ENCODE measurements around the gene SULT4A1. TPM values are rescaled to one million over a fixed set of nuclear protein-coding genes. Genes with fewer than 3 reads are reported as not detected.
A peak's percentile ranks its signal among the peaks of the same experiment; 100 is the strongest.

Gene SULT4A1
- total and polyA plus RNA-seq, 2 of the 8 experiments (the other 6 are each of a cell fraction or from before 2014, with no cell fraction given): 9.1 to 11.8 TPM

GRCh38 chr22:43892183-43892894 lies 30.0 kb upstream of the SULT4A1 start:
- Histone ChIP-seq H4K20me1 (replicated peaks in 1 of 2; ENCODE audit: control insufficient read depth in 1 of 2, insufficient read depth in 2 of 2, low read length in 2 of 2) (peaks cover 3 to 9% of the 10 kb centered on the region in 2 experiments), H2BK120ac (replicated peaks; ENCODE audit: low read depth, low read length) (no peak overlapping the region), H2BK12ac (ENCODE audit: low read depth, low read length) (peak overlapping the region; percentile 4; the same call in 1 of the 2 replicates), H3K4me2 (ENCODE audit: insufficient read depth in 1 of 2, low read depth in 2 of 2, low read length in 2 of 2) (peak overlapping the region; percentile 92 to 94), H3K9ac (replicated peaks in 1 of 4; ENCODE audit: extremely low read depth in 1 of 4, low read depth in 3 of 4, low read length in 3 of 4) (peak overlapping the region in 2 of 4 experiments; percentile 6 to 56; a peak in 2 of 7 replicates), H3K36me3 (ENCODE audit: control insufficient read depth in 2 of 4, insufficient read depth in 4 of 4, low read length in 3 of 4) (no peaks in the 10 kb centered on the region), H3K9me3 (ENCODE audit: insufficient read depth in 2 of 2, low read depth in 1 of 2, low read length in 1 of 2) (no peaks in the 10 kb centered on the region), H3K23ac (ENCODE audit: insufficient read length) (no peak overlapping the region), H2AFZ (ENCODE audit: low read length) (peak overlapping the region; percentile 88; the same call in 1 of the 2 replicates), H3K79me2 (ENCODE audit: control insufficient read depth in 1 of 2, insufficient read depth in 2 of 2, low read length in 2 of 2) (no peaks in the 10 kb centered on the region), H3K23me2 (ENCODE audit: low read depth, low read length) (peaks cover 11% of the 10 kb centered on the region; the same call in 1 of the 2 replicates), H4K8ac (ENCODE audit: extremely low read depth, insufficient read depth, low read length) (peak overlapping the region; percentile 12; the same call in 1 of the 2 replicates), H3K4me1 (replicated peaks in 1 of 4; ENCODE audit: control insufficient read depth in 3 of 4, insufficient read depth in 4 of 4, low read length in 3 of 4) (peaks cover 0 to 12% (median 5%) of the 10 kb centered on the region in 4 experiments; a peak in 5 of 7 replicates), H2AK5ac (ENCODE audit: low read depth, low read length) (no peak overlapping the region), H3K27ac (ENCODE audit: low read depth, low read length) (no peak overlapping the region), H4K5ac (ENCODE audit: insufficient read length, low read depth, low read length) (no peak overlapping the region), H3K14ac (ENCODE audit: insufficient read length) (no peak overlapping the region), H3K79me1 (ENCODE audit: low read depth, low read length) (no peaks in the 10 kb centered on the region; the same call in 1 of the 2 replicates), H4K91ac (replicated peaks; ENCODE audit: insufficient read length, low read length) (no peak overlapping the region), H2BK20ac (ENCODE audit: low read length) (no peak overlapping the region), H3K4ac (replicated peaks; ENCODE audit: insufficient read length, low read depth, low read length) (no peak overlapping the region), H2BK15ac (ENCODE audit: low read length) (peak overlapping the region; percentile 55; the same call in 1 of the 2 replicates), H3K18ac (ENCODE audit: extremely low read depth, low read length) (peak overlapping the region; percentile 87), H3K27me3 (replicated peaks in 1 of 4; ENCODE audit: control insufficient read depth in 3 of 4, extremely low read depth in 1 of 4, insufficient read depth in 3 of 4, low read length in 3 of 4) (peaks cover 0 to 4% (median 1%) of the 10 kb centered on the region in 4 experiments; a peak in 3 of 7 replicates), H2BK5ac (ENCODE audit: low read depth, low read length) (peak overlapping the region; percentile 7; the same call in 1 of the 2 replicates), H3K56ac (replicated peaks; ENCODE audit: insufficient read length, low read depth, low read length) (peak overlapping the region; percentile 9), H3K4me3 (ENCODE audit: extremely low read depth in 1 of 4, insufficient read depth in 2 of 4, low read depth in 3 of 4, low read length in 4 of 4) (peak overlapping the region; percentile 57 to 75 (median 68))
- DNase-seq (ENCODE audit: low read depth in 1 of 2, low spot score in 2 of 2) (no peak), FAIRE-seq (no peak)
- 44% methylated on average over 15 of the region's 15 CpGs; no CpG with 5 or more reads in 1 of the 2 experiments for WGBS, 2 experiments (ENCODE audit: extremely low coverage in 1 of 2, insufficient coverage in 1 of 2, insufficient read length in 1 of 2, insufficient replicate concordance in 2 of 2, low coverage in 1 of 2, low lambda C conversion rate in 2 of 2, missing lambda C conversion rate in 1 of 2)
- CTCF ChIA-PET (ENCODE audit: partially characterized antibody): interaction anchor here (0.9 to 21.4 kb wide), 3 partner anchors 8 to 766 kb away, joined by 4 to 226 read pairs (median 4); no protein-coding TSS in a partner anchor
- POLR2A ChIA-PET (ENCODE audit: partially characterized antibody): interaction anchor here (1.2 to 2.4 kb wide), 5 partner anchors 11 to 132 kb away, joined by 3 to 7 read pairs (median 3); partner anchors contain the start of genes EFCAB6 and PARVB
- TF ChIP-seq KDM1A (IDR thresholded peaks at IDR 0.05; ENCODE audit: borderline replicate concordance, low read length): peak; percentile 88
- TF ChIP-seq RXRA (IDR thresholded peaks at IDR 0.05; ENCODE audit: insufficient read depth, low read depth, low read length): no peak
- TF ChIP-seq SIRT6 (IDR thresholded peaks at IDR 0.05; ENCODE audit: low read length): no peak
- no peak for TF ChIP-seq RNF2 (IDR thresholded peaks at IDR 0.05; ENCODE audit: borderline replicate concordance, low read depth, low read length, missing control alignments, poor library complexity, severe bottlenecking)
- TF ChIP-seq TAF7 (optimal IDR thresholded peaks at IDR 0.05; ENCODE audit: borderline replicate concordance, low read depth, low read length): peak; percentile 72
- TF ChIP-seq POLR2AphosphoS5 (IDR thresholded peaks at IDR 0.05; ENCODE audit: low read depth, low read length): peak; percentile 47; the same call in 1 of the 2 replicates
